Measurements from ENCODE around the gene SRGAP3.
A peak's percentile ranks its signal among the peaks of the same experiment; 100 is the strongest.

The SRGAP3 gene

DNA sequence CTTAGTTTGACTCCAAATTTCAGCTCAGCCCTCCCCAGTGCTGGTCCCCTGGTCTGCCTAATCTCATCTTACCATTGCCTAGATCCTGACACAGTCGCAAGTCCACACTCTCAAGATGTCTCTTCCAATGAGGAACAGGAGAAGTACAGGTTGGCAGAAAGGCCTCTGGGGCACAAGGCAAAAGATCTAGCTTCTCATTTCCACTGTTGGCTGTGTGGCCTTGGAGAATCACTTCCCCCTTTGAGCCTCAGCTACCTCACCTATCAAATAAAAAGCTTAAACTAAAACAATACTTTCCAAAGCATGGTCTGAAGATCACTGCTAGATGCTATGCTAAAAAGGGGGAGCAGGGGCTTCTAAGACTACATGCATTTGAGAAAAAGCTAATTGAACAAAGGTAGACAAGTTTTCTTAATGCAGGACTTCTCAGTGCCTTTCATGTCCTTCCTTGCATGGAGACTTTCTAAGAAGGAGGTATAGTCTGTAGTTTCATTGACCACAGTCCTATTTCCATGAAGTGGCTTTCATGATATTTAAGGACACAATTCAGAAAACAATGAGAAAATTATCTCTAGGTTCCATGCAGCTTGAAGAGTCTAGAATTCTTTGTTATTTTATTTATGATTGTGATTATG, 168.1 kb downstream of the SRGAP3 start:
- no peak for DNase-seq (ENCODE audit: low read depth)

DNA sequence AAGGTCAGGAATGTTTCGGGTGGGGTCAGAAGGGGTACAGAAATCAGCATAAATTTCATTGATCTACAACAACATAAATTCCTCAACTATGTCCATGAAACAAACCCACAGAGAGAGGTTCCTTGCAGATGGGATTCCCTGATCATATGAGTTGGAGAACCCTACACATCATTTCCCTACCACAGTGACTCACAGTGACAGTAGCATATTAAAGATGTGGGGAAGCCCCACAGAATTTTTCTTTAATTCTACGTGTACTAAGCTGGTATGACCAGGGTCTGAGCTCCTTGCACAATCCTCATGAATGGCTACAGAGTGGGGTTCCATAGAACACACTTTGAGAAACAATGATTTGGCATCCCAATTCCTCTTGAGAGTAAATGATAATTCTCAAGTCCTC, 169.3 kb downstream of the SRGAP3 start:
- no peak for DNase-seq (ENCODE audit: low read depth)

DNA sequence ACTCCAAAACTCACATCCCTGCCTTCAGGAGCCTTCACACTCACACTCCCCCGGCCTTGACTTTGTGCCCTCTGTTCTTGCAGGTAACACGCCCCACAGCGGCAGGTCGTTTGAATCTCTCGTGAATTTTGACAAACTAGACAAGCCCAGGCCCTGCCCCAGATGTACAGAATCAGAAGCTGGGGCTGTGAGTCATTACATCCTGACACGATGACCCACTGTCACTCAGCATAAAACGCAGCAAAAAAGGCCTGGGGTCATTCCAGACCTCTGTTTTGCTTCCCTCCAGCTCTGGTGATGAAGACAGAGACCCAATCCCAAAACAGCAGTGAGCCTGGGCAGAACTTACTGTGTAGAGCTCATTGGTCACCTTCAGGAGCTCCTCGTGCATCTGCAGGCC, 169.8 kb downstream of the SRGAP3 start:
- no peak for DNase-seq (ENCODE audit: low read depth)

DNA sequence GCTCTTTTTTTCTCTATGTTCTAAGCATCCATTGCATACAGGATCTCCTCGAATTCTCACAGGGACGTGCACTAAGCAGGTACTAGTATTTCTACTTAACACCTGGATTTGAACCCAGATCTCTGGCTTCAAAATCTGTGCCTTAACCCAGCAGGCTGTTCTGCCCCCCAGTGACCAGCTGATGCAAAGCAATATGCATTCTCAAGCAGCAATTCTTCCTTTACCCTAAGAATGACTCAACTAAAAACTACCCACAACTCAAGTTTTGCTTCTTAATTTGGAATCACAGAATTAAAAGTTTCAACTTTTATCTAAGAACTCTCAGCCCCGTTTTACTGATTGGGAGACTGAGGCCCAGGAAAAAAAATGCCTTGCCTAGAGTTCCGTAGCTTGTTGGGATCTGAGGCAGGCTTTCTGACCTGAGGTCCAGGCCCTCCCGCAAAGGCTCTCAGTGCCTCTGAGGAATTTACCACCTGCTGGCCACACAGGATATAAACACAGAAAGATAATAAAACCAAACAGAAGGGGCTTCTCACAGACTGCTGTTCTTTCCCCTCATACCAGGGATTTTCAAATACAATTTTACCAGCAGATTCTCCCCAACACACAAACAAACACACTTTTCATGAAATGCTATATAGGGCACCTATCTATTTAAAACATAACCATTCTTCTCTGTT, 170.7 kb downstream of the SRGAP3 start:
- DNase-seq (ENCODE audit: low read depth) = no peak

DNA sequence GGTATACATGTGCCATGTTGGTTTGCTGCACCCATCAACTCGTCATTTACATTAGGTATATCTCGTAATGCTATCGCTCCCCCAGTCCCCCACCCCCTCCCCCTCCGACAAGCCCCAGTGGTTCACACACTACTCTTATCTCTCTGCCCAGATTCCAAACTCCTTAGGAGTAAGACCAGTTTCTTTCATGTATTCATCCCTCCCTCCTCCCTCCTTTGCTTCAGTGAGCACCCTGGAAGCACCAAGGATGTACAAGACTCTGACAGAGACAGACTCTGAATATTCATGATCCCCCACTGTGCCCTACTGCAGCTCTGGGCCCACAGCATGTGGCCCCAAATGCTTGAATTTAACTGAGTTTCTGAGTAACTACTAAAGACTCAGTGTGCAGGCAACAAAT, 172.4 kb downstream of the SRGAP3 start:
- no peak for DNase-seq (ENCODE audit: low read depth)

DNA sequence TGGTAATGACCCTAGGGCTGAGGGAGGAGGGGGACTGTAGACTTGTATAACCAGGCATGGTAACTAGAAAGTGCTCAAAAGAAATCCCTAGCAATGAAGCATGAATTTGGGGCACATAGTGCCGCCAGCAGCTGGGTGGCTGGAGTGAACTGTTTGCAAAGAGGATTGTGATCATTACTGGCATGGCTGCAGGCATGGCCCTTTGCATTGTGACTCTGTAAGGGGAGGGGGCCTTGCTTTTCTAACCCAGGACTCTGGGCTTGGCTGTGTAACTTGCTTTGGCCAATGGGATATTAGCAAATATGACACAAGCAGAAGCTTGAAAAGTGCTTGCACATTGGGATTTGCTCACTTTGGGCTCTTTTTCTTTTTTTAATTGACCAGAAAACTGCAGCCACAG, 173.7 kb downstream of the SRGAP3 start:
- no peak for DNase-seq (ENCODE audit: low read depth)

DNA sequence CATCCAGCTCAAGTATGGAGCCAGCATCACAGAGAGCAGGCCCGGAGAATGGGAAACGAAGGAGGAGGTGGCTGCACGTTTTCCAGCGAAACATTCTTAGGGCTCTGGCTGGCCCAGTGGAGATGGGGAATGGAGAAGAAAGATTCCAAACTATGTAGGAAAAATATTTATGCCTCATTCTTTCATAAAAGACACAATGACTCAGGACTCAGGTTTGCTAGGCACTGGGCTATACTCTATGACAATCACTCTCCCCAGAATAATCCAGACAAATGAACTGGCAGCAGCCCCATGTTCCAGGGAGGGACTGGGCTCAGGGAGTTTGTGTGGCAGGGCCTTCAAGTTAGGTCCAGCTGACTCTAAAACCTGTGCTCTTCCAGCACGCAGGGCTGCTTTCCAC, 175.4 kb downstream of the SRGAP3 start:
- DNase-seq (ENCODE audit: low read depth) = peak; percentile 6

DNA sequence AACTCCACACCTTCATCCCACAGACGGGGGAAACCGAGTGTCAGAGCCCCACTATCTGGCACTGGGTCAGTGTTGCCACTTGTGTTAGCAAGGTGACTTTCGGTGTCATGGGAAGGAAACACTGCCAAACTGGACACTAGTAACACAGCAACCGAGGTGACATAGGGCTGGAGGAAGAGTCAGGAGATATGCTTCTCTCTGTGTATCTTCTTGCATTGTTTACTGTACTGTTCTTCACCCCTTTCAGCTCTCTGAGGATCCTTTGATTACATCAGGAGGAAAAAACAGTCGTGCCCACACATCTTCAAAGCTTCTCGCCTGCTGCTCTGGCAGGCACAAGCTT, 176.8 kb downstream of the SRGAP3 start:
- DNase-seq (ENCODE audit: low read depth) = no peak

DNA sequence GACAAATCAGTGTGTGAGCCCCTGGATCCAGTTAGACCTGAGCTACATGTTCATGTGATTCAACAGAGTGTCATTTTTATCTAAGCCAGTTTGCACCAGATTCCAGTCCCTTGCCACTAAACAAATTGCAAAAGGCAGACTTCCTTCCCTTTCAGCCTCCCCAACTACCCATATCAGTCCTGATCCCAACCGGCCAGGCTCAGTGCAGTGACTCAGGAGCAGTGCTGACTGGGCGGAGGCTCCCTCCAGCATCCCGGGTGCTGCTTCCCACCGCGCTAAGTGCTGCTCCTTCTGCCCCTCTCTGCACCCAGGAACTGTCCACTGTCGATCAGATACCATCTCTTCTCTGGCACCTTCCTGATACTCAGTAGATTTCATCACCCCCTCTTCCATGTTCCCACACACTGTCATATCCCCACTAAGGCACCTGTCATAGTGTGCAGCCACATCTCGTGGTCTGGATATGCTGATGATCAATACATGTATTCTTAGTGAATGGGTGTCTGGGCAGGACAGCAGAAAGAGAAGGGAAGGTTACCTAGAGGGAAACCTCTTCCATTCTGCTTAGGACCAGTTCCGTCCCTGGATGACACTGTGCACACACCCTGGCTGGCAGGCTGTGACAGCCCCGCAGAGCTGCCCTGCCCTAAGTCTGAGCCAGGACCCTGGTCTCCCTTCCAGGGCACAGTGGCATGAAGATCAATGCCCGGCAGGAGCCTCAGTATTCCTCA, 177.3 kb downstream of the SRGAP3 start:
- DNase-seq (ENCODE audit: low read depth) = no peak

DNA sequence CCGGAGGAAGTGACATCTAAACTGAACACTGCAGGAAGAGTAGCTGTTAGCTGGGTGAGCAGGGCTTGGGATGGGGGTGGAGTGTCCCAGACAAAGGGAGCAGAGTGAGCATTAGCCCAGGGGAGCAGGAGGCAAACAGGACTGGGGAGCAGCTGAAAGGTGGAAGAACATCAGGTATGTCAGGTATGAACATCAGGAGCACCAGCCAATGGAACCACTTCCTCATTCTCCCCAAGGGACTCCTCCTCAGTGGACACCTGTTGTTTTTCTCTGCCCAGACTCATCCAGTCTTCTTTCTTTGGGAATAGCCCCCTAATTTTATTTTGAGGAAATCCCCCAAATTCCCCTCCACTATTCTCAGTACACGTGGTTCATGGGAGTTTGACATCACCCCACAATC, 178.5 kb downstream of the SRGAP3 start:
- no peak for DNase-seq (ENCODE audit: low read depth)

DNA sequence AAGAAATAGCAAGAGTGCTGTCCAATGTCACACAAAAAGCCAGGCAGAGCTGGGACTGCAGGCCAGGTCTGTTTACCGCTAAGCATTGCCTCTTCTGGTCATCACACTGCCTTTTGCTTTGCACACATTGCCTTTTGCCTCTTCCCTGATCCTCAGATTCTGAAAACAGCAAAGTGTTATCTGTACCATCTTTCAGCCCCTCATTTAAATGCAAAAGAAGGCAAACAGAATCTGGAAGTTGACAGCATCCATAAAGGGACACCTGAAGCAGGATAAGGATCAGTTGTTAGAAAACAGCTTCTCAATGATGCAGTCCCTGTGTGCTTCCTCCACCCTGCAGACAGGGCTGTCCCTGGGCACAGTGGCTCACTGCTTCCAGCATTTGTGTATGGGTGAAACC, 179.5 kb downstream of the SRGAP3 start:
- no peak for DNase-seq (ENCODE audit: low read depth)

DNA sequence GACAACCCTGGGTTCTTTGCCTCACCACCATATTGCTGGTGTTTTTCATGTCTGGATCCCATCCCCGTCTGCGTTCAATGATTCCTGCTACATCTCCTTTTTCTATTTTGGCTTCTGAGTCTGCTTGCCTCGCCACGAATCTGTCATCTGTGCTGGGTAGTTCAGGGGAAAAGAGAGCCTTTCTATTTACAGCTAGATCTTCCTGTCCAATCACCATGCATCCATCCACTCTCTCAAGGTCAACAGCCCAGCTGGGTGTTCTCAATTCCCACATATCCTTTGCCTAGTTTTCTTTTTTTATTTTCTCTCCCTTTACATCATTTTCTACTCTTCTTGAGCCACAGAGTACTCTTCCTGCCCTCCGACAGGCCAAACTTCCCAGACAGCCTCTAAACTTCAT, 181.4 kb downstream of the SRGAP3 start:
- no peak for DNase-seq (ENCODE audit: low read depth)

DNA sequence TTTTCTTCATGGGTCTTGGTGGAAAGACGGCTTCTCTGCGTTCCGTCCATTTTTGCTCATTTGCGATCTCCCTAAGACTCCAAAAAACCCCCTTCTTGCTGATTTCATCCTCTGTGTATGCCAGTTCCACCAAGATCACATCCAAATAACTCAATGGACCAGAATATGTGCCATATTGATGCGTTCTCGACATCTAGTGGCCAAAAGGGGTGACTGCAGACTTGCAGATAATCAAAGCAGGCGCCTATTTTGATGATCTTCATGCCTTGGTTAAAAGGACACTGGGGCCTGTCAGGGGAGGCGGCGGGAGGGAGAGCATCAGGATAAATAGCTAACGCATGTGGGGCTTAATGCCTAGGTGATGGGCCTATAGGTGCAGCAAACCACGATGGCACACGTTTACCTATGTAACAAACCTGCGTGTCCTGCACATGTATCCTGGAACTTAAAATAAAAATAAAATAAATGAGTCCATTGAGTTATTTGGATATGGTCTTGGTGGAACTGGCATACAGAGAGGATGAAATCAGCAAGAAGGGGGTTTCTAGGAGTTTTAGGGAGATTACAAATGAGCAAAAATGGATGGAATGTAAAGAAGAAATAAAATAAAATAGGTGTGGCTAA, 182.0 kb downstream of the SRGAP3 start:
- DNase-seq (ENCODE audit: low read depth) = peak; percentile 20

DNA sequence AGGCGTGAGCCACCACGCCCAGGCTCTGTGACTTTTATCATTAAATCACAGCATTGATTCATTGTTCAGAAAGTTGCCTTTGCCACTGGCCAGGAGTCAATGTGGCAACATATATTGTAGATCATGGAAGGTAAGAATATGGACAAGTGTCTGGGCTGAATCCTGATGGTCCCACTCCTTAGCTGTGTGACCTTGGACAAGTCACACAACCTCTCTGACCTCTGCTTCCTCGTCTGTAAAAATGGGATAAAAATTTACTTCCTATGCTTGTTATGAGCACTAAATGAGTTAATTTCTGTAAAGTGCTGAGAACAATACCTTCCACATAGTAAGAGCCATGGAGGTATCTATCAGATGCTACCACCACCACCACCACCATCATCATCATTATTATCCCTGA, 182.7 kb downstream of the SRGAP3 start:
- DNase-seq (ENCODE audit: low read depth) = no peak

DNA sequence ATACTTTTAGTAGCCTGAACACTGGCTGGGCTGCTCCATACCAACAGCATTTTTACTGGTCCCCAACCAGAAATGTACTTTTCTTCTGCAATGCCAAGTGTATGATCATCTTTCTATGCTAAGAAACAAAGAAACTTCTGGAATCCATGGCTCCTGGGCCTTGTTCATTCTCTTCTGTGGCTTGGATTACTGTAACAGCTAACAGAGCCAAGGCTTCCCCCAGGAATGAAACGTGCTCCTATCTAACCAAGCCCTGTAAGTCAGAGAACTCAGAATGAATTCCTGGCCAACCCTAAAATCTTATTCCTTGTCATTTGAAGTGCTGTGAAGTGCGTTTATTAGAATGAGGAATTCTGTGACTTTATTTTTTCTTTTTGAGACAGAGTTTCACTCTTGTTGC, 183.3 kb downstream of the SRGAP3 start:
- no peak for DNase-seq (ENCODE audit: low read depth)

DNA sequence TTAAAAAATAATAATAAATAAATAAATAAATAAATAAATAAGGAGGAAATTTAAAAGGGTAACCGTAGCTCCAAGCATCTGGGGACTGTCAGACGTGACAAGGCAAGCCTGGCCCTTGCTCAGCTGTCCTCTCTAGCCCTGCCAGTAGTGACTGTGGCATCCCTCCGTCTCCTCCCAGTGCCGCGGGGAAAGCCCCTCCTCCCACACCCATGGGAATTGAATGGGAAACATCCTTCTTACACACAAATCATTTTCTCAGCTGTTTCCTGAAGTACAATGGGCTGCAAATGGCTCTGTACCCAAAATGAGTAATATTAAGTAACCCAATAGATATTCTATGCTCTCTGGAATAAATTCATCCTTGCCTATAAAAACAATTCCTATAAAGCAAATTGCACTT, 184.6 kb downstream of the SRGAP3 start:
- no peak for DNase-seq (ENCODE audit: low read depth)

DNA sequence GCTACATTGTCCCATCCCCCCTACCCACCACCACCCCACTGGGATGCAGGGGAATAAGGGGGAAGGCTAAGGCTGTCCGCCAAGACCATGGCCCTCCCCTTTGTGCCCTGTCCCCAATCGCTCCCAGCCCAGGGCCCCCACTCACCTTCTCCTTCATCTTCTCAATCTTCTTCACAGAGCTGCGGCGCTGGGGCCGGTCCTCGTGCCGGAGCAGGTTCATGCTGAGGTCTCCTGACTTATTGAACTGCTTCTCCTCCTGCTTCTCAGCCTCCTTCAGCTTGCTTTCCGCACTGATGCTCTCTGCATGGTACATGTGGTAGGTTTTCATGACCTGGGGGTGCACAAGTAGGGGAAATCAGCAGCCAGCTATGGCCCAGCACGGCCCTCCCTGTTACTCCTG, 185.2 kb downstream of the SRGAP3 start:
- DNase-seq (ENCODE audit: low read depth) = no peak

DNA sequence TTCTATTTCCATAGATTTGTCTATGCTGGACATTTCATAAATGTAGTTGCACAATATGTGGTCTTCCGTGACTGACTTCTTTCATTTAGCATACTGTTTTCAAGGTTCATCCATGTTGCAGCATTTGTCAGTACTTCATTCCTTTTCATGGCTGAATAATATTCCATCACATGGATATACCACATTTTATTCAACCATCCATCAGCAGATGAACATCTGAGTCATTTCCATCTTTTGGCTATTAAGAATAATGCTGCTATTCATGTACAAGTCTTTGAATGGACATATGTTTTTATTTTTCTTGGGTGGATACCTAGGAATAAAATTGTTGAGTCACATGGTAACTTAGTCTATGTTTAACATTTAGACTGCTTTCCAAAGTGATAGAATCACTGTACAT, 186.9 kb downstream of the SRGAP3 start:
- DNase-seq (ENCODE audit: low read depth) = no peak

DNA sequence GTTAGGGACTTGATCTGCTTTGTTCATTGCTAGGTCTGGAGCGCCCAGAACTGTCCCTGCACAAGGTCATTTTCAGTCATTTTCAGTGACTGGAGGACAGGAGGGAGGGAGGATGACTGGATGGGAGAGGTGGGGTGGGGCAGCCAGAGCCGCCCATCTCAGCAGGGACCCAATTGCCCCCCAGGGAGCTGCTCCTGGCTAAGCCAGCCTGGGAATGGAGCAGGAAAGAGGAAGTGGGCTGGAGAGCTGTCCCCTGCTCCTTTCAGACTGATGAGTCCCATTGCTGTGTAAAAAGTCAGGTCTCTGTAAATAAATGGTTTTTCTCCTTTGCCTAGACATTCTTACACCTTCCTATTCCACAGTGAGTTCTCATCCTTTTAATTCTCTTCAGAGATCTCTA, 187.8 kb downstream of the SRGAP3 start:
- DNase-seq (ENCODE audit: low read depth) = no peak

DNA sequence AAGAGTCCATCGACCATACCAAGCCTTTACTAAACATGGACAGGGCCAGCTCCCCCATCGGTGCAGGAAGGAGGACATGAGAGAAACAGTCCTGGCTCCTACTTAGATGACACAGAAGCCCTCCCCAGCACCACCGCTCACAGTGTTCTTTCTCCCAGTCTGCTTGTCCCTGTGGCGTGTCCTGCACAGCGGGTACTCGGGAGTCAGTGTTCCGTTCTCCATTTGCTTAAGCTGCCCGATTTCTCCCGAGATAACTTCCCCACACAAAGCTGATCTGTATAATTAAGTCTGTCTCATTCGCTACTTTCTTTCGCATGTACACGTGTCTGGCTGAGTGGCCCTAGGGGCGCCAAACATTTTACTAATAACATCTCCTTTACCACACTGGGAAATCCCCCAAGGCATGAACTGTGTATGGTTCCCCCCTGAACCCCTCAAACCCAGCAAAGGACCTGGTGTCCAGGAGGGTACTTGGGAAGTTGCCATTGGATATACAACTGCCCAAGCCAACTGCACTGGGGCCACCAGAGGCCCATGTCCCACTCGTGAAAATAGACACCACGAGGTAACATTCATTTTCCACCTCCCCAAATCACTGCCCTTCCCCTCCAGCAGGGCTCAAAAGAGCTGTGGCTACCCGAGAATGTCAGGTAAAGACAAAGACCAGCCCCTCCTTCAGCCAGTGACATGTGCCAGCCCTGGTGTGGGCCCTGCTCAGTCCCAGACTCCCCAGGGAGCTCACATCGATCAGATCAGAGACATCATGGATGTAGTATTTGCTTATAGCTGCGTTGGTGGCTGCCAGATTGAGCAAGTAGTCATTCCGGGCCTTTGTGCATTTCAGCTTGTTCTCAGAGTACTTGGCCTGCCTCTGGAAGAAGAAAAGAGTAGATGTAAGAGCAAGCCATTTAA, 189.7 kb downstream of the SRGAP3 start:
- no peak for DNase-seq (ENCODE audit: low read depth)

DNA sequence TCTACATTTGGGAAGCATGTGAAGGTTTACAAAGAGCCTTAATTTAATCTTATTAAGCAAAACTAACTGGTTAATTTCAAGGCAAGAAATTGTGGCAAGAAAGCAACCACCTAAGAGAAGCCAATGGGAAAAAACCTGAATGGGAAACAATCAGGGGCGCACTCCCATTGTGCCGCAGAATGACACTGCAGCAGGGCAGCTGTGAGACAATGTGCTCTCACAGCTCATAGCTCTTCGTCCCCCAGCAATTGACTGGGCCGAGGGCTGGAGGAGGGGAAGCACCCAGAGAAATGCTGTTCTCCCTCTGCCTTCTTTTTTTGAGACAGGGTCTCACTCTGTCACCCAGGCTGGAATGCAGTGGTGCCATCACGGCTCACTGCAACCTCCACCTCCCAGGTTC, 192.9 kb downstream of the SRGAP3 start:
- DNase-seq (ENCODE audit: low read depth) = no peak

Measured in non-pigmented ciliary epithelial cell (primary cell).